SK-N-SH treated with all-trans-retinoic acid at 6 μM for 48 hours (cell line): ENCODE measurements around the gene PPP6R2.

Source experiments
- ATAC-seq: fragments of 200-7000 bp; cut with Tn5 transposase; 3 replicates; pipeline ENCODE4 v1.9.1; 2020; ENCODE audit warnings: mild to moderate bottlenecking, moderate library complexity
- BACH2 ChIP-seq: fragments of 250-450 bp; sonication (Bioruptor Pico); IDR thresholded peaks from 2 replicates; pipeline ENCODE4 v1.9.0; 2021; ENCODE audit warnings: mild to moderate bottlenecking, borderline replicate concordance
- CSDC2 ChIP-seq: fragments of 250-450 bp; sonication (Bioruptor Pico); IDR thresholded peaks from 2 replicates; pipeline ENCODE4 v1.5.0; 2020; ENCODE audit warnings: mild to moderate bottlenecking, moderate library complexity
- CSRNP3 ChIP-seq: fragments of 250-450 bp; sonication (Bioruptor Pico); IDR thresholded peaks from 2 replicates; pipeline ENCODE4 v1.5.1; 2021; ENCODE audit warnings: mild to moderate bottlenecking, moderate library complexity
- ESRRG ChIP-seq: fragments of 250-450 bp; sonication (Bioruptor Pico); IDR thresholded peaks from 2 replicates; pipeline ENCODE4 v1.6.1; 2021; ENCODE audit warnings: mild to moderate bottlenecking
- GLIS3 ChIP-seq: fragments of 250-450 bp; sonication (Bioruptor Pico); IDR thresholded peaks from 2 replicates; pipeline ENCODE4 v1.5.0; 2020; ENCODE audit warnings: mild to moderate bottlenecking, moderate library complexity
- ISL1 ChIP-seq: fragments of 250-450 bp; sonication (Bioruptor Pico); IDR thresholded peaks from 2 replicates; pipeline ENCODE4 v2.1.2; 2022; ENCODE audit warnings: mild to moderate bottlenecking, moderate library complexity
- PATZ1 ChIP-seq: fragments of 250-450 bp; sonication (Bioruptor Pico); IDR thresholded peaks from 2 replicates; pipeline ENCODE4 v1.8.0; 2020; ENCODE audit warnings: mild to moderate bottlenecking, moderate library complexity, borderline replicate concordance
- POU6F1 ChIP-seq: fragments of 250-450 bp; sonication (Bioruptor Pico); IDR thresholded peaks from 2 replicates; pipeline ENCODE4 v1.8.0; 2021; ENCODE audit warnings: low read depth, mild to moderate bottlenecking, moderate library complexity, borderline replicate concordance
- TCF4 ChIP-seq: fragments of 250-450 bp; sonication (Bioruptor Pico); IDR thresholded peaks from 2 replicates; pipeline ENCODE4 v1.8.0; 2021; ENCODE audit warnings: mild to moderate bottlenecking, moderate library complexity, borderline replicate concordance
- TOX ChIP-seq: fragments of 250-450 bp; sonication (Bioruptor Pico); IDR thresholded peaks from 2 replicates; pipeline ENCODE4 v1.8.0; 2021; ENCODE audit warnings: mild to moderate bottlenecking, moderate library complexity, borderline replicate concordance
- TSHZ2 ChIP-seq: fragments of 250-450 bp; sonication (Bioruptor Pico); IDR thresholded peaks from 2 replicates; pipeline ENCODE4 v1.5.0; 2020; ENCODE audit warnings: mild to moderate bottlenecking, moderate library complexity
- ZC3H10 ChIP-seq: fragments of 250-450 bp; sonication (Bioruptor Pico); IDR thresholded peaks from 2 replicates; pipeline ENCODE4 v1.5.1; 2021; ENCODE audit warnings: mild to moderate bottlenecking, moderate library complexity
- ZFP3 ChIP-seq: fragments of 250-450 bp; sonication (Bioruptor Pico); IDR thresholded peaks from 2 replicates; pipeline ENCODE4 v1.5.0; 2020; ENCODE audit warnings: mild to moderate bottlenecking, moderate library complexity
- ZFP30 ChIP-seq: fragments of 450-650 bp; formaldehyde crosslinking; IDR thresholded peaks from 2 replicates; pipeline ENCODE4 v1.5.0; 2022; ENCODE audit warnings: mild to moderate bottlenecking, moderate library complexity
- ZNF565 ChIP-seq: fragments of 450-650 bp; formaldehyde crosslinking; conservative IDR thresholded peaks from 2 replicates; pipeline ENCODE4 v1.5.0; 2020; ENCODE audit warnings: low read depth, mild to moderate bottlenecking, moderate library complexity
- ZNF70 ChIP-seq: fragments of 450-650 bp; formaldehyde crosslinking; IDR thresholded peaks from 2 replicates; pipeline ENCODE4 v1.5.0; 2020; ENCODE audit warnings: mild to moderate bottlenecking, moderate library complexity
- ZNF8 ChIP-seq: fragments of 450-650 bp; formaldehyde crosslinking; IDR thresholded peaks from 2 replicates; pipeline ENCODE4 v1.5.0; 2020; ENCODE audit warnings: mild to moderate bottlenecking, moderate library complexity

Gene PPP6R2

GRCh38 chr22:50476868-50477267 lies 133.7 kb downstream of the PPP6R2 start:
- TF ChIP-seq ZC3H10 (CRISPR knock-in tag): no peak
- no peak for TF ChIP-seq ZNF565
- no peak for TF ChIP-seq TCF4 (CRISPR knock-in tag)
- no peak for TF ChIP-seq ZFP30 (CRISPR knock-in tag)
- TF ChIP-seq GLIS3 (CRISPR knock-in tag): no peak
- no peak for TF ChIP-seq TOX (CRISPR knock-in tag)
- TF ChIP-seq TSHZ2: no peak
- TF ChIP-seq ZFP3: no peak
- no peak for TF ChIP-seq CSDC2
- TF ChIP-seq ZNF70 (CRISPR knock-in tag): no peak
- no peak for TF ChIP-seq ZNF8 (CRISPR knock-in tag)
- TF ChIP-seq BACH2 (CRISPR knock-in tag): no peak
- TF ChIP-seq POU6F1 (CRISPR knock-in tag): no peak
- TF ChIP-seq CSRNP3 (CRISPR knock-in tag): no peak
- no peak for ATAC-seq

GRCh38 chr22:50477923-50478322 lies 134.8 kb downstream of the PPP6R2 start:
- ATAC-seq: no peak
- TF ChIP-seq GLIS3 (CRISPR knock-in tag): no peak
- TF ChIP-seq PATZ1 (CRISPR knock-in tag): no peak
- no peak for TF ChIP-seq ZNF8 (CRISPR knock-in tag)

- no peak for ATAC-seq
- TF ChIP-seq ESRRG (no peak), TSHZ2 (no peak), TOX (CRISPR knock-in tag) (no peak), TCF4 (CRISPR knock-in tag) (no peak), PATZ1 (CRISPR knock-in tag) (no peak), BACH2 (CRISPR knock-in tag) (no peak), ISL1 (CRISPR knock-in tag) (no peak)
Observed at GRCh38 chr22:50479721-50480120, 136.6 kb downstream of the PPP6R2 start.
